PFSK-1 (cell line): ENCODE data around the gene PARP3.

Source experiments
- POLR2AphosphoS5 ChIP-seq: IDR thresholded peaks from 2 replicates; pipeline ENCODE4 v1.6.1; 2012; ENCODE audit warnings: low read depth, mild to moderate bottlenecking, control low read depth, low read length, moderate library complexity
- SIN3A ChIP-seq: IDR thresholded peaks from 2 replicates; pipeline ENCODE4 v1.6.1; 2012; ENCODE audit warnings: mild to moderate bottlenecking, low read length, moderate library complexity, borderline replicate concordance; ENCODE audit not compliant: insufficient read depth
- TAF1 ChIP-seq: IDR thresholded peaks from 2 replicates; pipeline ENCODE4 v1.6.1; 2012; ENCODE audit warnings: low read length, control low read depth, borderline replicate concordance; ENCODE audit not compliant: insufficient read depth
- TF ChIP-seq, protein P1 (sequence below), 2 experiments: IDR thresholded peaks; 2 replicates each; pipeline versions ENCODE4 v1.6.1 to v1.8.0; 2011 to 2012; ENCODE audit warnings: low read depth in 2 of 2, low read length in 2 of 2, control low read depth in 1 of 2, inconsistent platforms in 1 of 2, mild to moderate bottlenecking in 1 of 2, moderate library complexity in 1 of 2; ENCODE audit not compliant: insufficient read depth in 1 of 2

DNA sequence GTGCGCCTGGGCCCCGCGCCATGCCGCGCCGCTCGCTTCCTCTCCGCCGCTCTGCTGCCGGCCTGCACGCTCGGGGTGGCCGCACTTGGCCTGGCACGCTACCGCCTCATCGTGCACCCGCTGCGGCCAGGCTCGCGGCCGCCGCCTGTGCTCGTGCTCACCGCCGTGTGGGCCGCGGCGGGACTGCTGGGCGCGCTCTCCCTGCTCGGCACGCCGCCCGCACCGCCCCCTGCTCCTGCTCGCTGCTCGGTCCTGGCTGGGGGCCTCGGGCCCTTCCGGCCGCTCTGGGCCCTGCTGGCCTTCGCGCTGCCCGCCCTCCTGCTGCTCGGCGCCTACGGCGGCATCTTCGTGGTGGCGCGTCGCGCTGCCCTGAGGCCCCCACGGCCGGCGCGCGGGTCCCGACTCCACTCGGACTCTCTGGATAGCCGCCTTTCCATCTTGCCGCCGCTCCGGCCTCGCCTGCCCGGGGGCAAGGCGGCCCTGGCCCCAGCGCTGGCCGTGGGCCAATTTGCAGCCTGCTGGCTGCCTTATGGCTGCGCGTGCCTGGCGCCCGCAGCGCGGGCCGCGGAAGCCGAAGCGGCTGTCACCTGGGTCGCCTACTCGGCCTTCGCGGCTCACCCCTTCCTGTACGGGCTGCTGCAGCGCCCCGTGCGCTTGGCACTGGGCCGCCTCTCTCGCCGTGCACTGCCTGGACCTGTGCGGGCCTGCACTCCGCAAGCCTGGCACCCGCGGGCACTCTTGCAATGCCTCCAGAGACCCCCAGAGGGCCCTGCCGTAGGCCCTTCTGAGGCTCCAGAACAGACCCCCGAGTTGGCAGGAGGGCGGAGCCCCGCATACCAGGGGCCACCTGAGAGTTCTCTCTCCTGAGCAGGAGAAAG is 14.0 kb downstream of the PARP3 start:
- no peak for TF ChIP-seq POLR2AphosphoS5
- no peak for TF ChIP-seq SIN3A
- TF ChIP-seq, protein P1, sequence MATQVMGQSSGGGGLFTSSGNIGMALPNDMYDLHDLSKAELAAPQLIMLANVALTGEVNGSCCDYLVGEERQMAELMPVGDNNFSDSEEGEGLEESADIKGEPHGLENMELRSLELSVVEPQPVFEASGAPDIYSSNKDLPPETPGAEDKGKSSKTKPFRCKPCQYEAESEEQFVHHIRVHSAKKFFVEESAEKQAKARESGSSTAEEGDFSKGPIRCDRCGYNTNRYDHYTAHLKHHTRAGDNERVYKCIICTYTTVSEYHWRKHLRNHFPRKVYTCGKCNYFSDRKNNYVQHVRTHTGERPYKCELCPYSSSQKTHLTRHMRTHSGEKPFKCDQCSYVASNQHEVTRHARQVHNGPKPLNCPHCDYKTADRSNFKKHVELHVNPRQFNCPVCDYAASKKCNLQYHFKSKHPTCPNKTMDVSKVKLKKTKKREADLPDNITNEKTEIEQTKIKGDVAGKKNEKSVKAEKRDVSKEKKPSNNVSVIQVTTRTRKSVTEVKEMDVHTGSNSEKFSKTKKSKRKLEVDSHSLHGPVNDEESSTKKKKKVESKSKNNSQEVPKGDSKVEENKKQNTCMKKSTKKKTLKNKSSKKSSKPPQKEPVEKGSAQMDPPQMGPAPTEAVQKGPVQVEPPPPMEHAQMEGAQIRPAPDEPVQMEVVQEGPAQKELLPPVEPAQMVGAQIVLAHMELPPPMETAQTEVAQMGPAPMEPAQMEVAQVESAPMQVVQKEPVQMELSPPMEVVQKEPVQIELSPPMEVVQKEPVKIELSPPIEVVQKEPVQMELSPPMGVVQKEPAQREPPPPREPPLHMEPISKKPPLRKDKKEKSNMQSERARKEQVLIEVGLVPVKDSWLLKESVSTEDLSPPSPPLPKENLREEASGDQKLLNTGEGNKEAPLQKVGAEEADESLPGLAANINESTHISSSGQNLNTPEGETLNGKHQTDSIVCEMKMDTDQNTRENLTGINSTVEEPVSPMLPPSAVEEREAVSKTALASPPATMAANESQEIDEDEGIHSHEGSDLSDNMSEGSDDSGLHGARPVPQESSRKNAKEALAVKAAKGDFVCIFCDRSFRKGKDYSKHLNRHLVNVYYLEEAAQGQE (IDR thresholded peaks at IDR 0.05; ENCODE audit: insufficient read depth in 1 of 2, low read depth in 2 of 2, low read length in 2 of 2), result no peak
- TF ChIP-seq TAF1, result no peak
